Endothelial cell of umbilical vein (primary cell): Measurements from ENCODE around the gene ITGA2B. TPM values are rescaled to one million over a fixed set of nuclear protein-coding genes. Genes with fewer than 3 reads are reported as not detected.

Source experiments
- BruUV-seq: library from RNA; stranded (reverse); fragments of 400-500 nt; replicated peaks from 2 replicates; lab custom pipeline; 2021; lab: Mats Ljungman, UMichigan
- CTCF ChIA-PET: fragments of 300-600, 350-600 bp; sonication (Branson Sonifier 250); formaldehyde crosslinking; loops from one replicate; lab custom pipeline; 2021; ENCODE audit warnings: antibody characterized with exemption, inconsistent platforms; lab: Charles Lee
- POLR2A ChIA-PET: fragments of 300-600, 350-600 bp; sonication (Branson Sonifier 250); formaldehyde crosslinking; loops from one replicate; lab custom pipeline; 2021; ENCODE audit warnings: antibody characterized with exemption, inconsistent platforms; lab: Charles Lee
- DNase-seq: peaks from one replicate; pipeline ENCODE4 v3.0.0-alpha.2; 2011; ENCODE audit warnings: low read depth, low spot score
- FAIRE-seq: peaks from 2 replicates; lab custom pipeline; 2011; peaks lifted over from hg19 to GRCh38; lab: Jason Lieb, UNC
- H2AFZ ChIP-seq: 2 replicates; pipeline ENCODE4 v1.6.0; 2012; ENCODE audit warnings: low read depth, low read length, control low read depth, inconsistent platforms
- H3K27ac ChIP-seq: 2 replicates; pipeline ENCODE4 v1.5.1; 2011; ENCODE audit warnings: low read depth, mild to moderate bottlenecking, control low read depth, low read length, moderate library complexity; ENCODE audit not compliant: insufficient read depth
- H3K27me3 ChIP-seq, 2 experiments: 2 replicates each; pipeline versions ENCODE4 v1.6.0 to v1.6.1; 2011; ENCODE audit warnings: low read length in 2 of 2, mixed read lengths in 1 of 2; ENCODE audit not compliant: control insufficient read depth in 2 of 2, insufficient read depth in 2 of 2
- H3K36me3 ChIP-seq, 2 experiments: 2 replicates in 1 of 2; 3 replicates in 1 of 2; pipeline ENCODE4 v1.5.1; 2011; ENCODE audit warnings: low read length in 2 of 2, mild to moderate bottlenecking in 1 of 2, moderate library complexity in 1 of 2; ENCODE audit not compliant: control insufficient read depth in 2 of 2, insufficient read depth in 2 of 2; ENCODE audit errors: extremely low read depth in 1 of 2
- H3K4me1 ChIP-seq: 3 replicates; pipeline ENCODE4 v1.5.1; 2011; ENCODE audit warnings: mild to moderate bottlenecking, low read length; ENCODE audit not compliant: control insufficient read depth, insufficient read depth; ENCODE audit errors: extremely low read depth
- H3K4me2 ChIP-seq: 2 replicates; pipeline ENCODE4 v1.6.1; 2011; ENCODE audit warnings: low read length, control low read depth, mixed read lengths; ENCODE audit not compliant: insufficient read depth
- H3K4me3 ChIP-seq, 3 experiments: fragments of 200-600 bp in 1 of 3; sonication (generic), shearing (Covaris generic) in 1 of 3; replicated peaks in 1 of 3; 2 replicates each; pipeline ENCODE4 v1.5.1; 2011 to 2016; ENCODE audit warnings: control low read depth in 3 of 3, low read length in 3 of 3, mild to moderate bottlenecking in 2 of 3, inconsistent platforms in 1 of 3, low read depth in 1 of 3, moderate library complexity in 1 of 3; ENCODE audit not compliant: insufficient read depth in 1 of 3
- H3K79me2 ChIP-seq: 2 replicates; pipeline ENCODE4 v1.6.0; 2012; ENCODE audit warnings: low read length, inconsistent platforms; ENCODE audit not compliant: control insufficient read depth, insufficient read depth
- H3K9ac ChIP-seq: replicated peaks from 2 replicates; pipeline ENCODE3; 2011; ENCODE audit warnings: low read length, control low read depth; ENCODE audit not compliant: insufficient read depth; ENCODE audit errors: extremely low read depth
- H3K9me1 ChIP-seq: replicated peaks from 3 replicates; pipeline ENCODE4 v1.6.0; 2011; ENCODE audit warnings: mild to moderate bottlenecking, low read length; ENCODE audit not compliant: control insufficient read depth, insufficient read depth; ENCODE audit errors: extremely low read depth
- H3K9me3 ChIP-seq: replicated peaks from 2 replicates; pipeline ENCODE4 v1.5.1; 2012; ENCODE audit warnings: low read length, inconsistent platforms; ENCODE audit not compliant: control insufficient read depth, insufficient read depth
- H4K20me1 ChIP-seq: replicated peaks from 2 replicates; pipeline ENCODE3; 2011; ENCODE audit warnings: mild to moderate bottlenecking, low read length; ENCODE audit not compliant: control insufficient read depth, insufficient read depth; ENCODE audit errors: extremely low read depth
- EZH2 ChIP-seq: IDR thresholded peaks from 2 replicates; pipeline ENCODE4 v1.6.1; 2012; ENCODE audit warnings: borderline replicate concordance, low read depth, mild to moderate bottlenecking, moderate library complexity, low read length, inconsistent platforms; ENCODE audit not compliant: severe bottlenecking
- FOS ChIP-seq: IDR thresholded peaks from 2 replicates; pipeline ENCODE4 v1.6.1; 2011; ENCODE audit warnings: mild to moderate bottlenecking, low read length, moderate library complexity, borderline replicate concordance; ENCODE audit not compliant: insufficient read depth
- GATA2 ChIP-seq: IDR thresholded peaks from 2 replicates; pipeline ENCODE4 v1.7.0; 2011; ENCODE audit warnings: low read depth, mild to moderate bottlenecking, moderate library complexity, mixed read lengths, low read length; ENCODE audit not compliant: insufficient read length, insufficient read depth
- JUN ChIP-seq: IDR thresholded peaks from 2 replicates; pipeline ENCODE4 v1.6.1; 2011; ENCODE audit warnings: borderline replicate concordance, low read depth; ENCODE audit not compliant: insufficient read length, insufficient read depth
- MYC ChIP-seq: IDR thresholded peaks from one replicate; pipeline ENCODE4 v1.6.1; 2011; ENCODE audit warnings: mild to moderate bottlenecking, low read depth, low read length
- POLR2A ChIP-seq: IDR thresholded peaks from 2 replicates; pipeline ENCODE4 v1.6.1; 2012; ENCODE audit warnings: low read depth, mild to moderate bottlenecking, control low read depth, low read length
- POLR2AphosphoS5 ChIP-seq: IDR thresholded peaks from 2 replicates; pipeline ENCODE4 v1.6.1; 2012; ENCODE audit warnings: low read depth, mild to moderate bottlenecking, control low read depth, low read length, moderate library complexity; ENCODE audit not compliant: insufficient read depth
- dilution Hi-C: fragments of 300-500 bp; cut with MboI; formaldehyde crosslinking; loops from one replicate; pipeline ENCODE4 v1.15.0; 2019; ENCODE audit warnings: low sequenced_read_pairs; ENCODE audit not compliant: extremely low pct_ligation_motif_present
- intact Hi-C: fragments of 100-400 bp; cut with micrococcal nuclease; formaldehyde crosslinking; loops from one replicate; pipeline ENCODE4 v1.10.0; 2022
- polyA plus RNA-seq, 4 experiments: library from polyadenylated mRNA; depleted of rRNA in 3 of 4; stranded (reverse) in 3 of 4; unstranded in 1 of 4; fragments of >200 nt; gene quantifications; 2 replicates each; pipeline versions ENCODE4 v1.2.1 to v1.2.3, GENCODE V29; 2011 to 2012; ENCODE audit warnings: missing spikeins in 1 of 4
- total RNA-seq: library from RNA; stranded (reverse); gene quantifications from 2 replicates; pipeline ENCODE4 v1.2.3, GENCODE V29; 2021
- TF ChIP-seq, protein P1 (sequence below): IDR thresholded peaks from 2 replicates; pipeline ENCODE4 v1.6.1; 2011; ENCODE audit not compliant: insufficient read depth, insufficient read length
- TF ChIP-seq, protein P2 (sequence below), 2 donors: IDR thresholded peaks; 1 replicate in 1 of 2; 2 replicates in 1 of 2; pipeline ENCODE4 v1.5.1; 2011; ENCODE audit warnings: low read length in 2 of 2, mild to moderate bottlenecking in 2 of 2, moderate library complexity in 2 of 2, control low read depth in 1 of 2, inconsistent platforms in 1 of 2, low read depth in 1 of 2; ENCODE audit not compliant: insufficient read depth in 1 of 2; ENCODE audit errors: extremely low read depth in 1 of 2

Gene ITGA2B
- total and polyA plus RNA-seq, 2 donors (not counting 3 experiments of a cell fraction or from before 2014, with no cell fraction given), result 0.26 to 0.82 TPM

DNA sequence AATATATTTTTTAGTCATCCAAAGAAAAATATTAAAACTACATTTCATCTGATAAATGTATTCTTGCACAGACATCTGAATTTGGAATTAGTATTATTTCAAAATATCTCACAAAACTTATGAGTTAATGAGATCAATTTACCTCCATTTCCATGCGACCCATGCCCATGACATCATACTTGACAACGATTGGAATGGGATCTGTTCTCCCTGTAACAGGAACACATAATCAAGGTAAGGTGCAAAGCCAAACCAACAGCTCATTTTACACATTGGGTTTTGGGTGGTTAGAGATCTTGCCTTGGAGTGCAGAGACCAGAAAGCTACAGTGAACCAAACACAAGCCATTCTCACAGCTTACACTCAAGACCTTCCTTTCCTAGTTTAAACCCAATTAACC, 46.9 kb upstream of the ITGA2B start:
- Histone ChIP-seq H3K27ac (no peak overlapping the region), H3K4me1 (peaks cover 2% of the 10 kb centered on the region), H3K36me3 (peaks cover 3 to 11% of the 10 kb centered on the region in 2 experiments), H3K9ac (no peak overlapping the region), H3K9me3 (no peaks in the 10 kb centered on the region), H3K4me2 (no peak overlapping the region), H3K4me3 (no peak overlapping the region), H2AFZ (no peak overlapping the region), H3K79me2 (peaks cover 2% of the 10 kb centered on the region), H3K9me1 (no peaks in the 10 kb centered on the region), H3K27me3 (no peaks in the 10 kb centered on the region), H4K20me1 (no peaks in the 10 kb centered on the region)
- FAIRE-seq (no peak), DNase-seq (no peak)
- intact Hi-C loops (no loop called here), dilution Hi-C loops (no loop called here)
- ChIA-PET POLR2A (no interaction called here), CTCF (interaction anchor here (0.6 to 1.4 kb wide), 3 partner anchors 9 to 87 kb away, joined by 3 to 6 read pairs (median 3); no protein-coding TSS in a partner anchor)
- TF ChIP-seq EZH2, result no peak
- TF ChIP-seq, protein P1, sequence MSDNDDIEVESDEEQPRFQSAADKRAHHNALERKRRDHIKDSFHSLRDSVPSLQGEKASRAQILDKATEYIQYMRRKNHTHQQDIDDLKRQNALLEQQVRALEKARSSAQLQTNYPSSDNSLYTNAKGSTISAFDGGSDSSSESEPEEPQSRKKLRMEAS, result no peak
- TF ChIP-seq POLR2A, result no peak
- TF ChIP-seq GATA2, result no peak
- TF ChIP-seq JUN, result no peak
- no peak for TF ChIP-seq MYC
- TF ChIP-seq FOS, result no peak
- TF ChIP-seq POLR2AphosphoS5, result no peak
- TF ChIP-seq, protein P2, sequence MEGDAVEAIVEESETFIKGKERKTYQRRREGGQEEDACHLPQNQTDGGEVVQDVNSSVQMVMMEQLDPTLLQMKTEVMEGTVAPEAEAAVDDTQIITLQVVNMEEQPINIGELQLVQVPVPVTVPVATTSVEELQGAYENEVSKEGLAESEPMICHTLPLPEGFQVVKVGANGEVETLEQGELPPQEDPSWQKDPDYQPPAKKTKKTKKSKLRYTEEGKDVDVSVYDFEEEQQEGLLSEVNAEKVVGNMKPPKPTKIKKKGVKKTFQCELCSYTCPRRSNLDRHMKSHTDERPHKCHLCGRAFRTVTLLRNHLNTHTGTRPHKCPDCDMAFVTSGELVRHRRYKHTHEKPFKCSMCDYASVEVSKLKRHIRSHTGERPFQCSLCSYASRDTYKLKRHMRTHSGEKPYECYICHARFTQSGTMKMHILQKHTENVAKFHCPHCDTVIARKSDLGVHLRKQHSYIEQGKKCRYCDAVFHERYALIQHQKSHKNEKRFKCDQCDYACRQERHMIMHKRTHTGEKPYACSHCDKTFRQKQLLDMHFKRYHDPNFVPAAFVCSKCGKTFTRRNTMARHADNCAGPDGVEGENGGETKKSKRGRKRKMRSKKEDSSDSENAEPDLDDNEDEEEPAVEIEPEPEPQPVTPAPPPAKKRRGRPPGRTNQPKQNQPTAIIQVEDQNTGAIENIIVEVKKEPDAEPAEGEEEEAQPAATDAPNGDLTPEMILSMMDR (IDR thresholded peaks at IDR 0.05; ENCODE audit: extremely low read depth in 1 of 2, insufficient read depth in 1 of 2, low read depth in 1 of 2, low read length in 2 of 2), result no peak
- no TSS peak for BruUV-seq
